ENCODE results near the gene LTA4H.

Gene LTA4H

DNA sequence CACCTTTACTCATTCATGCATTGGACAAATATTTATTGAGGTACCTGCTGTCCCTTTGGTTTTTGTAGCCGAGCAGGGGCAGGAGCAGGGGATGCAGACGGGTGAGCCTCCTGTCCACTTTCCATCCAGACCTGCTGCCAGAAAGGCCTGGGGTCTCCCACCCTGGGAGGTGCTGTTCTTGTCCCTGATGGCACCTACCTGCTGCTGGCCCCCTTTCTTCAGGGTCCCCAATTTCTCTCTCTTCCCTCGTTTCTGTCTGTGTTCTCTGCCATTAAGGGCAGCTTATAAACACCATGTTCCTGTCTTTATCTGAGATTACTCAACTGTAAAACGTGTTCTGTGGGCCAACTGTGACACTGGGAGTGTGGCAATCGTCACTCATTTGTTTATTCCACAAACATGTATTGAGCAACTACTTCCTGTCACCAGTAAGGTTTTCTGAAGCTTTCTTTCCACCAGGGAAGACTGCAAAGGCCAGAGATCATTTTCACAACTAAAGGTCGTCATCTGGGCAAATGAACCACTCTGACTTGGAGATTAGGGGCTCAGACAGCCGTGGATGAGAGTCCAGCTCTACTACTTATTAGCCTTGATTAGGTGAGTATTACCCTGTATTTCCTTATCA is 39.2 kb downstream of the LTA4H start, which contains the start of gene HAL:
Gene HAL, minus strand, starts transcription at position 311 of the 625 bp plus-strand sequence. CDS start 434 bp downstream, outside the sequence.
- no peak within 1 kb of the TSS for H3K4me3 ChIP-seq (ENCODE audit: low read length)

DNA sequence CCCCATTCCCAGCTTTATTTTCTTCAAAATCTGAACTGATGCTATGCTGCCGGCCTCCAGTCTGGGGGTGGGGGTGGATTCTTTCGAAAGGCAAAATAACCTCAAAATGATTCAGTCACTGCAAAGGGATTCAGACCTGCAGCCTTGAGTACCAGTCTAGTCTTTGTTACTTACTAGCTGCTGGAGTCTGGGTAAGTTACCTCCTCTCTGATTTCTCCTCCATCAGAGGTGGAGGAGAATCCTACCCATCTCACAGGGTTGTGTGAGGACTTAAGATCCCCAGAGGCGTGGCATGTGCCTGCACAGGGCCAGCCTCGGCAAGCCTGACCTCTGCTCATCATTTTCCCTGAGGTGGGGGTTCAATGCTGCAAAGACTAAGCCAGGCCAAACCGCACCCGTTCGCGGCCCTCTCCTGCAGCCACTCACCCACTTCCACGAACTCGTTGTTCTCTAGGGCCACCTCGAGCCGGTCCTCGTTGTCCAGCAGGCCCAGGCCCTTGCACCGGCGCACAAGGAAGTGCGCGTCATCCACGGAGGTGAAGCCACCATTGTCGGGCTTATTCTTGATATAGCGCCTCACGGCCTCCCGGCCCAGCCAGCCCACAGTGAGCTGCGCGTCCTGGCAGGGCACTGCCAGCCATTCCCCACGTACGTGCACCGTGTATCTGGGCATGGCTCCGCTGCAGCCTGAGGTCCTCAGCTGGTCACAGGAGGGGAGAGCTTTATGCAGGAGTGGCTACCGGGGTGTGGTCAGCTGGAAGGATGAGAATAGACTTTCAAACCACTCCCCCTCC is 40.0 kb downstream of the LTA4H start:
- no peak for TF ChIP-seq ZNF274 (IDR thresholded peaks at IDR 0.05; ENCODE audit: low read depth, low read length)
- no peak overlapping the region for H3K4me3 ChIP-seq (ENCODE audit: low read length)

More for the DNA sequence above, 39.2 kb downstream of the LTA4H start, which contains the start of gene HAL:
- TF ChIP-seq ZNF274 (IDR thresholded peaks at IDR 0.05; ENCODE audit: low read depth, low read length), result no peak

DNA sequence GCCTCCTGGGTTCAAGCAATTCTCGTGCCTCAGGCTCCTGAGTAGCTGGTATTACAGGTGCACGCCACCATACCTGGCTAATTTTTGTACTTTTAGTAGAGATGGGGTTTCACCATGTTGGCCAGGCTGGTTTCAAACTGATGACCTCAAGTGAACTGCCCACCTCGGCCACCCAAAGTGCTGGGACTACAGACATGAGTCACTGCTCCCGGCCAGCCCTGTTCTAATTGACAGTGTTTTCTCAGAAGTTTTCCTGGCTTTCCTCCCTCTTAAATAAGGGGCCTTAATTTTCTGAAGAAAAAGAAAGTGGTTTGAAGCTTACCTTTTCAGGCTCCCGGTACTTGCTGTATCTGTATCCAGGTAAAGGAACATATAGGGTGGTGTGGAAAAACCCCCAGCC is 40.9 kb downstream of the LTA4H start:
- no peak for TF ChIP-seq ZNF274 (IDR thresholded peaks at IDR 0.05; ENCODE audit: low read depth, low read length)
- no peak overlapping the region for H3K4me3 ChIP-seq (ENCODE audit: low read length)

DNA sequence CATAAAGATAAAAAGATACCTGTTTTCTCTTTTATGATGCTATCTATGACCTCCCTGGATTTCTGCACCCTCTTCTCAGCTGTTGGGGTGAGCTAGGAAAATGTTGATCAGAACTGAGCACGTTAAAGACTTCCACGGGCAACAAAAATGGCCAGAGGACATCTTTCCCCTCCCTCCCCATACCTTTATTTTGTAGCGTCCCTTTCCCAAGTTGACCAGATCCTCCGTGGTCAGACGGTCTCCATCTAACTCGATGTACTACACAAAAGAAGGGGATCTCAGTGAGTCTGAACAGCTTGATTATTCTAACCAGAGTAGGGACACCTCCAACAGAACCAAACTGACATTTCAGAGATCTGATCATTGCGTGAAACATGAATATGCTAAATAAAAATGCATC is 41.5 kb downstream of the LTA4H start:
- TF ChIP-seq ZNF274 (IDR thresholded peaks at IDR 0.05; ENCODE audit: low read depth, low read length), result no peak
- no peak overlapping the region for H3K4me3 ChIP-seq (ENCODE audit: low read length)

DNA sequence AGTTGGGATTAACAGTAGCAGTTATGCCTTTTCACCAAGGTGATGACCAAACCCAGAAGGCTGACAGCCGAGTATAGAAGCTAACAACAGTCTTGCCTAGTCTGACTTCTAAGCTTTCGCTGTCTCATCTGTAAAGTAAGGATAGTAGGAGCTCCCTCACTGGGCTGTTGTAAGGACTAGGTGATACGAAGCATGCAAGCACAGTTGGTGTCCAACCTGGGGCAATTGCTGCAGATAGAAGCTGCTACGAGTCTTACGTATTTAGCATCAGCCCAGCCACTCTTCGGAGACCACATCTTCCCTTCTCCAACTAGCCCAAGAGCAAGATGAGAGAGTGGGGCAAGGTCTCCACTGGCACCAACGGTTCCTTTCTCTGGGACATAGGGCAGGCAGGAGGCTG is 45.3 kb downstream of the LTA4H start:
- no peak for TF ChIP-seq ZNF274 (IDR thresholded peaks at IDR 0.05; ENCODE audit: low read depth, low read length)
- H3K4me3 ChIP-seq (ENCODE audit: low read length), result no peak overlapping the region

DNA sequence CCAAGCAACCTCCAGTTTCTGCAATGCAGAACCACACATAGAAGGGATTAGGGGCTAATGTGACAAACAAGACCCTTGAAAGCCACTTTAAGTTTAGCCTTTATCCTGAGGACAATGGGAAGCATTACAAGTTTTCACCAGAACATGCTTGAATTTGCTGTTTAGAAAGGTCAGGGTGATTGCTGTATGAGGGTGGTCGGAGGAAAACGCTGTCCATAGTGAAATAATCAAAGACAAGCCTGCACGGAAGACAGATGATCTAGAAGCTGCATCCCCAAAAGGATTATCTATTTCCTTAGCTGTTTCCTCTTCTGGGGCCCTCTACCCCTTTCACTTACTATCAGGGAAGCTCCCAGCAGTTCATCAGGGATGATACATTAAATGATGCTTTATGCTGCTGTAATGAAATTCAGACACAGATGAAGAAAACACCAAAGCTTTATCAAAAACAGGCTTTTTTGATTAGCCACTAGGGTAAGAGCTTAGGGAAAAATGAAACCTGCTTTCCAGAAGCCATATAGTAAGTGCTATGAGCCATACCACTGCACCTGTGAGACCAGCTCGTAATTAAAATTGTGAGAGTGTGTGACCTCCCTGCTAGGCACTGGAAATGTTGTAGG is 45.8 kb downstream of the LTA4H start:
- TF ChIP-seq ZNF274 (IDR thresholded peaks at IDR 0.05; ENCODE audit: low read depth, low read length), result no peak

DNA sequence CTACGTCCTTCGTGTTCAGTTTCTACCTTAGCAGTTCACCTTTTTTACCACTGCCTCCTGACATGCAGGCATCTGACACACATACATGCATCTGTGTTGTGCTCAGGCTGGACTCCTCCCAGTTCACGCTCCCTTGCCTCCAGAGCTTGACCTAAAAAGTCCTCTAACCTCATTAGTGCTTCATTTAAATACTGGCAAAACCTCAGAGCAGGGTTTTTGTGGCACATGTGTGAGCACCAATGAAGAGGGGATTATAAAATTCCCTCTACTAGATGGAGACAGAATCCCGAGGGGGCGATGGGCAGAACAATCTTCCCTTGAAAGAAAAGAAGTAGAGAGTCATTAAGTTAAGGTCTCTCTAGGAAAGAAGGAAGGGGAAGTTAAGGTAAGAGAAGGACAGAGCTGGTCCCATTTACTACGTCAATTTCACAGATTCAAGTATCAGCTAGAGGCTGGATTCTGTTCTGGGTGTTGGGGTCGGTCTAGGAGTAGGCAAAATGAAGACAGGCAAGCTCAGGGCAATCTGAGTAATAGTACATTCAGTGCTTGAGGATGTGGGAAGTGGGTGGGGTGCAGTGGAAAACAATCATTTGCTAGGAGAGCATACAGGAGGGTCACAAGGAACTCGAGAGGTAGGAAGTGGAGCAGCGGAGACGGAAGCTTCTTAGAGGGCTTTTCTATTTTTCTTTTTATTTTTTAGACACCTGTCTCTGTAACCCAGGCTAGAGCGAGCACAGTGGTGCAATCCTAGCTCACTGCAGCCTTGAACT is 46.7 kb downstream of the LTA4H start:
- no peak overlapping the region for H3K4me3 ChIP-seq (ENCODE audit: low read length)
- no peak for TF ChIP-seq ZNF274 (IDR thresholded peaks at IDR 0.05; ENCODE audit: low read depth, low read length)

More for the DNA sequence above, 45.8 kb downstream of the LTA4H start:
- no peak overlapping the region for H3K4me3 ChIP-seq (ENCODE audit: low read length)

DNA sequence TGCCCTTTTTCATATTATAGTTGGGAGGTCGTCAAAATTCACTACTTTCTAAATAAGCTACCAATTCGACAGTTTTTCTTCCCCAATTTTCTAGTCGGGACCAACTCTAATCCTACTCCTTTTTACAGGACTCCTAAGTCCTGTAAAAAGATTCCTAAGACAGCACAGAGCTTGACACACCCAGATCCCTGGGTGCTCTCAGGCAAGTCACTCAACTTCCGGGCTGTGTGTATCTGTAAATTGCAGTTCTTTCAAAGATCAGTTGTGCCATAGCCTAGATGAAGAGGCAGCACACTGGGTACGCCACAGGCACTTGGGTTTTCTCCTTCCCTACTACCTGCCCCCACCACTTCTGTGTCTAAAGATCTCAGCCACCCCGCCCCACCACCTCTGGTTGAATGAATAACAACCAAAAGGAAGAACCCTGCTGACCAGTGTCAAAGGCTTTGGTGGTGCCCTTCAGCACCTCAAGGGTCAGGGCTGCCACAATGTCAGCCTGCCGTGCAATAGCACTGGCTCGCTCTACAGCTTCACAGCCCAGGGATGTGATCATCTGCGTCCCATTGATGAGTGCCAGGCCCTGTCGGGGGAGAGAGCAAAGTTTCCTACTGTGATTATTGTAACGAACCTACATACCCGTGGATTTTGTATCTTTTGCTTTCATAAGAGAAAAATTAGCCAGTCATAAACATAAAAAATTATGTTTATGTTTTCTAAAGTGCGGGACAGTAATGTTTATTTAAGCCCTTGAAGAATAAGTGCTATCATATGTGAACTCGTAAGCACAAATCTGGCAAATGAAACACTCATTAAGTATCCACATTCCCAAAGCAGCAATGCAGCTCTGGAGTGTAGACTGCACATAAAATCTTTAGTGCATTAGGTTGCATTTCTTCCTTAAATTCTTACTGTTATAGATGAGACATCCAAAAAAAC is 48.5 kb downstream of the LTA4H start:
- no peak overlapping the region for H3K4me3 ChIP-seq (ENCODE audit: low read length)
- TF ChIP-seq ZNF274 (IDR thresholded peaks at IDR 0.05; ENCODE audit: low read depth, low read length), result no peak

DNA sequence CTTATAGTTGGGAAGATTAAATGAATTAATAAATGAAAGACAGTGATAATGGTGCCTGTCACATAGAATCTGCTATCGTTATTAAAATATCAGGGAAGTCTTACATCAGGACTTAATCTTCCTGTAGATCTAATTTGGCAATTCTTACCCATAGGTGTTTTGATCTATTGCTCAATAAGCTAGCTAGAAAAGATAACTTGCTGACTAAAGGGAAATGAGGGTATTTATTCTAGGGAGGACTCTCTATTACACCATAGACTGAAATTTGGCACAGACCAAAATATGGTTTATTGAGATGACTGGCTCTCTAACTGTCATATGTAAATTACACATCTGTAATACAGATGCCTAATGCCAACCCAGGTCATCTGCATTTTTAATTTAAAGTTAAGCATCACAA is 50.7 kb downstream of the LTA4H start:
- no peak overlapping the region for H3K4me3 ChIP-seq (ENCODE audit: low read length)
- TF ChIP-seq ZNF274 (IDR thresholded peaks at IDR 0.05; ENCODE audit: low read depth, low read length), result no peak

DNA sequence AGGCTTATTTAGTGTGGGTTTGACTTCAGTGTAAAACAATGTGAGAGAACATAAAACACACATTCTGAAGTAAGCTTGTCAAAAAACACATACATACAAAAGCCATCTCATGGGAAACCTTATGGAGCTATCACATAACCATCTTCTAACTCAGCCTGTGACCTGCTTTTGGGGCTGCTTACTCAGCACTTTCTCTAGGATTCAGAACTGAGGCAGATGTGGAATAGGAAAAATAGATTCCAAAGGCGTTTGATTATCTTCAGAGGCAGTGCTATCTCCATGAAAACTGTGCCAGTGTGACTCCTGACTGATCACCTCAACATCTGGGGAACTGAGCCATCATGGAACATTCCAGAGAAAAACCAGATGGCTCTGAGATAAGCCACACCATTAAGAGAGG is 52.8 kb downstream of the LTA4H start:
- no peak for TF ChIP-seq ZNF274 (IDR thresholded peaks at IDR 0.05; ENCODE audit: low read depth, low read length)
- no peak overlapping the region for H3K4me3 ChIP-seq (ENCODE audit: low read length)

DNA sequence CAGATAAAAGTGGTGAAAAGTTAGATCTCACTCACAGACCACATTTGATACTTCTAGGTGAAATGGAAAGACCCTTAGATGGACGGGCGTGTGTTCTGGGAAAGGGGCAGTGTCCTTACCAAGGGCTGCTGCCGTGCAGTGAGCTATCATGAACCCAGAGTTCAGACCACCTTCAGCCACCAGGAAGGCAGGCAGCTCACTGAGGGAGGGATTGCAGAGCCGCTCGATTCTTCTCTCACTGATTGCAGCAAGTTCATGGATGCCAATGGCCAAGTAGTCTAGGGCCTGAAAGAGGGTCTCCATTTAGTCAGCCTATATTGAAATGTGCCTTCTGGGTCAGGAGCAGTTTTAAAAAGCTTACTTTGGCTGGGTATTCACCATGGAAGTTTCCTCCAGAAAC is 55.0 kb downstream of the LTA4H start:
- TF ChIP-seq ZNF274 (IDR thresholded peaks at IDR 0.05; ENCODE audit: low read depth, low read length), result no peak
- H3K4me3 ChIP-seq (ENCODE audit: low read length), result no peak overlapping the region

DNA sequence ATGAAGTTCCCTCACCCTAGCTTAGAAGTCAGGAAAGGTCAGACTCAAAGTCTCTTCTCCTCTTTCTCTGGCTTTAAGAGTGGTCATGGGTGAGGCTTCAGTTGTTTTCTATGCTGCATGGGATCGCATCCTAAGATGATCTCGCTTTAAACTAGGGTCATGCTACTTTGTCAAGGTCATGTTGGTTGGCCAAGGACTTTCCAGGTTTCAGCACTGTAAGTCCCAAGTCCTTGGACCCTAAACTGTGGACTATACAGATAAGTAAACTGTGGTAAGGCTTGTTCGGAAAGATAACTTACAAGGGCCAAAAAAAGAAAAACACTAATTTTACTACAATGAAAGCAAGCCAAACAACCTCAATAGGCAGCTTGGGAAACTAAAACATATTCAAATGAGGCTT is 56.6 kb downstream of the LTA4H start:
- no peak for TF ChIP-seq ZNF274 (IDR thresholded peaks at IDR 0.05; ENCODE audit: low read depth, low read length)
- no peak overlapping the region for H3K4me3 ChIP-seq (ENCODE audit: low read length)

DNA sequence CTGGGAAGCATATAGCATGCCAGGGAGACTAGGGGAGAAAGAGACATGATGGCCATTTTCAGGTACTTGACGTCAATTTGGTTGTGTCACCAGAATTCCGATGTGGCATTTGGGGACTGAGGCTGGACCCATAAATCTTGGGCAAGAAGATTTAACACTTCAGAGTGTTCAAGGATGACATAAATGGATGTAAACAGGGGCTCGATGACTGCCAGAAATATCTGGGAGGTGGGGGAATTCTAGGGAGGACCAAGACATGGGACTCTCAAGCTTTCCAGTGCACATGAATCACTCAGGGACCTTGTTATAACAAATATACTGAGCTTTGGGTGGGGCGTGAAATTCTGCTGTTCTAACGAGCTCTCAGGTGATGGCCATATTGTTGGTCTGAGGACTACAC is 57.0 kb downstream of the LTA4H start:
- no peak for TF ChIP-seq ZNF274 (IDR thresholded peaks at IDR 0.05; ENCODE audit: low read depth, low read length)
- no peak overlapping the region for H3K4me3 ChIP-seq (ENCODE audit: low read length)
